Trophoblast cell (in vitro differentiated cells and primary cell): ENCODE measurements around the gene ARHGAP27.

Experiments
- DNase-seq, 2 donors: peaks; one replicate each; pipeline ENCODE4 v3.0.0-alpha.2; 2016
- H2AFZ ChIP-seq: 2 replicates; pipeline ENCODE4 v1.6.1; 2013; ENCODE audit warnings: low read length, moderate library complexity, mild to moderate bottlenecking; ENCODE audit not compliant: insufficient read depth, poor library complexity
- H2AK5ac ChIP-seq: 2 replicates; pipeline ENCODE4 v1.6.1; 2013; ENCODE audit warnings: mild to moderate bottlenecking, low read length
- H2BK120ac ChIP-seq: 2 replicates; pipeline ENCODE4 v1.6.1; 2013; ENCODE audit warnings: low read length, mild to moderate bottlenecking, moderate library complexity; ENCODE audit not compliant: insufficient read depth, poor library complexity
- H2BK12ac ChIP-seq: 2 replicates; pipeline ENCODE4 v1.6.1; 2013; ENCODE audit warnings: mild to moderate bottlenecking, low read length, moderate library complexity
- H2BK5ac ChIP-seq: 2 replicates; pipeline ENCODE4 v1.6.1; 2013; ENCODE audit warnings: low read length, low read depth, moderate library complexity, mild to moderate bottlenecking; ENCODE audit not compliant: poor library complexity
- H3K14ac ChIP-seq: 2 replicates; pipeline ENCODE4 v1.6.1; 2013; ENCODE audit warnings: mild to moderate bottlenecking, low read length
- H3K18ac ChIP-seq: 2 replicates; pipeline ENCODE4 v1.6.1; 2013; ENCODE audit warnings: mild to moderate bottlenecking, low read length
- H3K23ac ChIP-seq: 2 replicates; pipeline ENCODE4 v1.6.1; 2013; ENCODE audit warnings: low read length
- H3K27ac ChIP-seq: 2 replicates; pipeline ENCODE4 v1.5.1; 2013; ENCODE audit warnings: low read depth, mild to moderate bottlenecking, inconsistent platforms, low read length, moderate library complexity
- H3K27me3 ChIP-seq: 2 replicates; pipeline ENCODE4 v1.6.1; 2013; ENCODE audit warnings: inconsistent platforms, mild to moderate bottlenecking, low read length, moderate library complexity; ENCODE audit not compliant: insufficient read depth
- H3K36me3 ChIP-seq, 2 experiments: 1 replicate in 1 of 2; 2 replicates in 1 of 2; pipeline ENCODE4 v1.6.1; 2013; ENCODE audit warnings: low read length in 2 of 2, mild to moderate bottlenecking in 2 of 2, moderate library complexity in 1 of 2; ENCODE audit not compliant: insufficient read depth in 2 of 2, control insufficient read depth in 1 of 2
- H3K4ac ChIP-seq: 2 replicates; pipeline ENCODE4 v1.6.1; 2013; ENCODE audit warnings: low read depth, mild to moderate bottlenecking, low read length, moderate library complexity
- H3K4me1 ChIP-seq, 2 experiments: 1 replicate in 1 of 2; 2 replicates in 1 of 2; pipeline ENCODE4 v1.6.1; 2013; ENCODE audit warnings: low read length in 2 of 2, mild to moderate bottlenecking in 2 of 2, moderate library complexity in 1 of 2; ENCODE audit not compliant: insufficient read depth in 2 of 2, control insufficient read depth in 1 of 2
- H3K4me2 ChIP-seq: 2 replicates; pipeline ENCODE4 v1.6.1; 2013; ENCODE audit warnings: inconsistent platforms, mild to moderate bottlenecking, low read length, moderate library complexity
- H3K4me3 ChIP-seq: 2 replicates; pipeline ENCODE4 v1.5.1; 2013; ENCODE audit warnings: mild to moderate bottlenecking, low read depth, low read length, inconsistent platforms
- H3K79me1 ChIP-seq: one replicate; pipeline ENCODE4 v1.6.1; 2013; ENCODE audit warnings: low read length
- H3K79me2 ChIP-seq: 2 replicates; pipeline ENCODE4 v1.6.1; 2013; ENCODE audit warnings: low read length, mild to moderate bottlenecking; ENCODE audit not compliant: control insufficient read depth, insufficient read depth, poor library complexity
- H3K9ac ChIP-seq: 2 replicates; pipeline ENCODE4 v1.6.1; 2013; ENCODE audit warnings: mild to moderate bottlenecking, low read length
- H3K9me3 ChIP-seq: 2 replicates; pipeline ENCODE4 v1.6.1; 2013; ENCODE audit warnings: low read depth, mild to moderate bottlenecking, control low read depth, inconsistent platforms, low read length; ENCODE audit not compliant: insufficient read depth
- H4K12ac ChIP-seq: 2 replicates; pipeline ENCODE4 v1.6.1; 2013; ENCODE audit warnings: low read depth, mild to moderate bottlenecking, low read length, moderate library complexity
- H4K8ac ChIP-seq: 2 replicates; pipeline ENCODE4 v1.6.1; 2013; ENCODE audit warnings: low read depth, mild to moderate bottlenecking, low read length, moderate library complexity
- H4K91ac ChIP-seq: one replicate; pipeline ENCODE4 v1.6.1; 2013; ENCODE audit warnings: low read depth, mild to moderate bottlenecking, low read length, moderate library complexity
- WGBS: extraction: QIAGEN DNeasy Blood & Tissue Kit; methylation state at CpG from one replicate; pipeline ENCODE4 v1.1.7; 2013; ENCODE audit warnings: missing lambda C conversion rate; ENCODE audit not compliant: insufficient read length, insufficient coverage; ENCODE audit errors: extremely low coverage; 5-methylcytosine and 5-hydroxymethylcytosine counted together

ARHGAP27 gene

DNA sequence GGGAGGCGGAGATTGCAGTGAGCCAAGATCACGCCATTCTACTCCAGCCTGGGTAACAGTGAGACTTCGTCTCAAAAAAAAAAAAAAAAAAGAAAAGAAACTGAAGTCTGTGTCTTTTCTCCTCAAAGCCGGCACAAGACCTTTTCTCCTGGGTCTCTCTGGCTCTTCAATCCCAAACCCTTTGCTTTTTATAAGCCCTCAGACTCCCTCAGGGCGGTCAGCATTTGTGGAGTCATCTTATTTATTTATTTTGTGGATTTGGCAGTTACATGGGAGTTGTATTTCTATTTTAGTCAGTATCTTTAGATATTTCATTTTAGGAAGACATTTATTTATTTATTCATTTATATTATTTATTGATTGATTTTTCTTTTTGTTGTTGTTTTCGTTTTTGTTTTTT is 58.2 kb downstream of the ARHGAP27 start:
- no CpG with 5 or more reads among the region's 6 CpGs for WGBS

DNA sequence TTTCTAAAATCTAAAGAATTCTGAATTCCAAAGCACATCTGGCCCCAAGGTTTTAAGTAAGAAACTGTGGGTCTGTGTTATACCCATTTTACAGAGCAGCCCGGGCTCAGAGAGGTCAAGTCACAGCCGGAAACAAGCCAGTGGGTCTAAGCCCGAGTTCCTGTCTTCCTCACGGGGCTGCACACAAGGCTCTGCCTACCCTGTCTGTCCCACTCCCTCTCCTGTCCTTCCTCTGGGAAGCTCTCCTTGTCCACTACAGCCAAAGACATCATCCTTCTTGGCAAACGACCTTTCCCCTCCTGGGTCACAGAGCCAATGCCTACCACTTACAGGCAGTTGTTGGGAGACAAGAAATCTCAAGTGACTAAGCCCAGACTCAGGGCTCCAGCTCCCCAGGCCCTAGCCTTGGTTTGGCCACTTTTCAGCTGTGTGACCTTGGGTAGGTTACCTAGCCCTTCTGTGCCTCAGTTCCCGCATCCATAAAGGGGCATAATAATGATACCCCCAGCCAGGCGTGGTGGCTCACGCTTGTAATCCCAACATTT is 60.3 kb downstream of the ARHGAP27 start:
- peak overlapping the region; percentile 13 for H3K4ac ChIP-seq
- H4K8ac ChIP-seq, result peak overlapping the region; percentile 18
- peak overlapping the region; percentile 23 for H3K4me2 ChIP-seq
- H4K91ac ChIP-seq, result peak overlapping the region; percentile 65
- peak overlapping the region; percentile 33 for H3K14ac ChIP-seq
- H2AFZ ChIP-seq, result no peak overlapping the region
- peaks cover 14 to 16% of the 10 kb centered on the region in 2 experiments for H3K4me1 ChIP-seq
- no peak overlapping the region for H3K4me3 ChIP-seq
- peak in 1 of 2 donors; percentile 49 for DNase-seq
- no peak overlapping the region for H3K23ac ChIP-seq
- H3K9ac ChIP-seq, result no peak overlapping the region
- peak overlapping the region; percentile 87 for H2BK12ac ChIP-seq
- WGBS, result no CpG with 5 or more reads among the region's 8 CpGs
- peaks cover 17% of the 10 kb centered on the region for H3K79me1 ChIP-seq
- H3K27ac ChIP-seq, result peak overlapping the region; percentile 92
- no peaks in the 10 kb centered on the region for H3K79me2 ChIP-seq
- H2BK5ac ChIP-seq, result peak overlapping the region; percentile 43
- H3K27me3 ChIP-seq, result no peaks in the 10 kb centered on the region
- no peaks in the 10 kb centered on the region for H3K36me3 ChIP-seq
- peak overlapping the region; percentile 44 for H2BK120ac ChIP-seq
- no peak overlapping the region for H4K12ac ChIP-seq
- H3K9me3 ChIP-seq, result peaks cover 3% of the 10 kb centered on the region
- H3K18ac ChIP-seq, result no peak overlapping the region
- peak overlapping the region; percentile 4 for H2AK5ac ChIP-seq

More for the DNA sequence above, 58.2 kb downstream of the ARHGAP27 start:
- no peak overlapping the region for H2BK5ac ChIP-seq
- no peak overlapping the region for H3K4me2 ChIP-seq
- H3K4ac ChIP-seq, result no peak overlapping the region
- no peak overlapping the region for H3K23ac ChIP-seq
- H2AFZ ChIP-seq, result no peak overlapping the region
- H3K14ac ChIP-seq, result no peak overlapping the region
- H2AK5ac ChIP-seq, result no peak overlapping the region
- no peak overlapping the region for H3K9ac ChIP-seq
- no peaks in the 10 kb centered on the region for H3K27me3 ChIP-seq
- H2BK120ac ChIP-seq, result no peak overlapping the region
- H4K8ac ChIP-seq, result no peak overlapping the region
- no peak overlapping the region for H3K27ac ChIP-seq
- H3K79me1 ChIP-seq, result peaks cover 17% of the 10 kb centered on the region
- H4K12ac ChIP-seq, result no peak overlapping the region
- peaks cover 14 to 16% of the 10 kb centered on the region in 2 experiments for H3K4me1 ChIP-seq
- no peak overlapping the region for H3K4me3 ChIP-seq
- DNase-seq, result no peak
- H3K36me3 ChIP-seq, result no peaks in the 10 kb centered on the region
- H4K91ac ChIP-seq, result no peak overlapping the region
- no peak overlapping the region for H3K18ac ChIP-seq
- H3K79me2 ChIP-seq, result no peaks in the 10 kb centered on the region
- H2BK12ac ChIP-seq, result no peak overlapping the region
- peaks cover 3% of the 10 kb centered on the region for H3K9me3 ChIP-seq

DNA sequence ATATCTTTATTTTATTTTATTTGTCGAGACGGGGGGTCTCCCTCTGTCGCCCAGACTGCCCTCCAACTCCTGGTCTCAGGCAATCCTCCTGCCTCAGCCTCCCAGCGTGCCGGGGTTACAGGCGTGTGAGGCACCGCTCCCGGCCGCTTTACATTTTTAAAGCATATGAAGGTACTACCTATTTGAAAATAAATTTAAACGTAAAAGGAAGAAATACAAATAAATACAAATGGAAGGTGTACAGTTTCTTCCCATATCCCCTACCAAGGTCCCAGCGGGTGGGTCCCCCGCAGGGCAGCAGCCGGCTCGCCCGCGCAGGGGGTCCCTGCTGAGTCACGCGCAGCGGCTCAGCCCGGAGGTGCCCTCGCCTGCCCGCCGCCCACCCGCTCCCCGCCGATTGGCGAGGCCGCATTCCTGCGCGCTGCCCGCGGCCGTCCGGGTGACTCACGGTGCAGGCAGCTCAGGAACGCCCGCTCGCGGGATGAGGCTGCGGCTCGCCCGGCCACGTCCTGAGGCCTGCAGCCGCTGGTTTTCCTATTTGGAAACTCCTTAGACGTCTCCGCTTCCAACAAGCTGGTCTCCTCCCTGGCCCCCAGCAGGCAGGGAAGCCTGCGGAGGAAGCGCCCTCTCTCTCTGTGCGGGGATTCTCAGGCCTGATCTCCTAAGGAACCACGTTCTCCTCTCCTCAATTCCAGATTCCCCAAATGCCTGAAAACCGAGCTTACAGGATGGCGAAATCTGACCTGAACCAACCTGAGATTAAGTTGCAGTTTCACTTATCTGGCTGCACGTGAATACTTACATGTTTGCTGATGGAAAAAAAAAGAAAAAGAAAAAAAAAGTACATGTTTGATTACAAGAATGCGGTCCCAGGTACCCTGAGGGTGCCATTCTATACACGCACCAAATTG is 61.0 kb downstream of the ARHGAP27 start:
- H3K9ac ChIP-seq, result no peak overlapping the region
- H3K27me3 ChIP-seq, result no peaks in the 10 kb centered on the region
- peak overlapping the region; percentile 74 for H4K8ac ChIP-seq
- no peaks in the 10 kb centered on the region for H3K79me2 ChIP-seq
- peak; percentile 96 to 98 for DNase-seq
- no peaks in the 10 kb centered on the region for H3K36me3 ChIP-seq
- peaks cover 3% of the 10 kb centered on the region for H3K9me3 ChIP-seq
- peaks cover 17% of the 10 kb centered on the region for H3K79me1 ChIP-seq
- H2BK12ac ChIP-seq, result peak overlapping the region; percentile 91
- H3K4me2 ChIP-seq, result peak overlapping the region; percentile 59
- H3K4ac ChIP-seq, result no peak overlapping the region
- H2AK5ac ChIP-seq, result no peak overlapping the region
- no CpG with 5 or more reads among the region's 55 CpGs for WGBS
- peak overlapping the region; percentile 49 for H3K14ac ChIP-seq
- no peak overlapping the region for H2AFZ ChIP-seq
- H3K27ac ChIP-seq, result peak overlapping the region; percentile 92
- H4K91ac ChIP-seq, result peak overlapping the region; percentile 76
- H4K12ac ChIP-seq, result peak overlapping the region; percentile 46
- H3K18ac ChIP-seq, result peak overlapping the region; percentile 58
- H3K4me3 ChIP-seq, result no peak overlapping the region
- H2BK5ac ChIP-seq, result peak overlapping the region; percentile 85
- H2BK120ac ChIP-seq, result peak overlapping the region; percentile 90
- H3K4me1 ChIP-seq, result peaks cover 16 to 18% of the 10 kb centered on the region in 2 experiments
- H3K23ac ChIP-seq, result no peak overlapping the region

DNA sequence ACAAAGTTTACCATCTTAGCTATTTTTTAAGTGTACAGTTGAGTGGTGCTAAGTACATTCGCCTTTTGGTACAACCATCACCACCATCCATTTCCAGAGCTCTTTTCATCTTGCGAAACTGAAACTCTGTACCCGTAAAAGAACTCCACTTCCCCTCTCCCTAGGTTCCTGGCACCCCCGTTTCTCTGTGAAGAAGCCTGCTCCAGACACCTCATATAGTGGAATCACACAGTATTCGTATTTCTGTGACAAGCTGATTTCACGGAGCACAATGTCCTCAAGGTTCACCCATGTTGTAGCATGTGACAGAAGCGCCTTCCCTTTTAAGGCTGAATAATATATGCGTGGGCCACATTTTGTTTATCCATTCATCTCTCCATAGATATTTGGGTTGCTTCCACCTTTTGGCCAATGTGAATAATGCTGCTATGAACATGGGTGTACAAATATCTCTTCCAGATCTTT is 61.7 kb downstream of the ARHGAP27 start:
- H3K4me1 ChIP-seq, result peaks cover 14 to 15% of the 10 kb centered on the region in 2 experiments
- H2BK120ac ChIP-seq, result peak overlapping the region; percentile 90
- peak overlapping the region; percentile 64 for H4K91ac ChIP-seq
- H3K23ac ChIP-seq, result no peak overlapping the region
- no peaks in the 10 kb centered on the region for H3K27me3 ChIP-seq
- H3K27ac ChIP-seq, result peak overlapping the region; percentile 92
- no peak overlapping the region for H3K9ac ChIP-seq
- H3K4me3 ChIP-seq, result no peak overlapping the region
- peaks cover 17% of the 10 kb centered on the region for H3K79me1 ChIP-seq
- no peak overlapping the region for H4K12ac ChIP-seq
- H3K36me3 ChIP-seq, result no peaks in the 10 kb centered on the region
- no peak overlapping the region for H3K18ac ChIP-seq
- H4K8ac ChIP-seq, result peak overlapping the region; percentile 19
- H3K14ac ChIP-seq, result peak overlapping the region; percentile 46
- H2AK5ac ChIP-seq, result peak overlapping the region; percentile 55
- H2AFZ ChIP-seq, result no peak overlapping the region
- peaks cover 3% of the 10 kb centered on the region for H3K9me3 ChIP-seq
- no peak overlapping the region for H3K4me2 ChIP-seq
- H3K4ac ChIP-seq, result peak overlapping the region; percentile 44
- no peaks in the 10 kb centered on the region for H3K79me2 ChIP-seq
- H2BK12ac ChIP-seq, result peak overlapping the region; percentile 99
- H2BK5ac ChIP-seq, result no peak overlapping the region
- no CpG with 5 or more reads among the region's 8 CpGs for WGBS
- no peak for DNase-seq
